A549 (cell line): ENCODE data around the gene MAG. TPM values are rescaled to one million over a fixed set of nuclear protein-coding genes. Genes with fewer than 3 reads are reported as not detected.

Experiments
- ATAC-seq, 2 experiments: fragments of 200-7000 bp in 1 of 2; fragments of >200 bp in 1 of 2; cut with Nextera tagmentation in 1 of 2; cut with Tn5 transposase in 1 of 2; 3 replicates each; pipeline versions ENCODE4 v1.8.0 to v1.9.1; 2018 to 2020; ENCODE audit warnings: mild to moderate bottlenecking in 1 of 2, moderate library complexity in 1 of 2
- CTCF ChIA-PET: fragments of 300-600 bp; sonication (Branson Sonifier 250); formaldehyde crosslinking; extraction: SDS; loops from one replicate; lab custom pipeline; 2021; ENCODE audit warnings: antibody characterized with exemption, inconsistent platforms; lab: Yijun Ruan, JAX
- POLR2A ChIA-PET: fragments of 350-600 bp; formaldehyde crosslinking; extraction: SDS; loops from one replicate; lab custom pipeline; 2021; ENCODE audit warnings: antibody characterized with exemption, inconsistent platforms; lab: Yijun Ruan, JAX
- DNase-seq, 2 experiments: peaks; one replicate each; pipeline versions ENCODE4 v3.0.0 to v3.0.0-alpha.2; 2011 to 2016; ENCODE audit warnings: low read depth in 1 of 2, low spot score in 1 of 2
- FAIRE-seq: peaks from 2 replicates; lab custom pipeline; 2011; peaks lifted over from hg19 to GRCh38; lab: Jason Lieb, UNC
- H3K27ac ChIP-seq, 2 experiments: fragments of >200 bp; sonication (Bioruptor Twin); formaldehyde crosslinking; 3 replicates each; pipeline ENCODE4 v1.5.1; 2016 to 2017
- H3K4me1 ChIP-seq: fragments of >200 bp; sonication (Bioruptor Twin); formaldehyde crosslinking; 3 replicates; pipeline ENCODE4 v1.6.1; 2016
- H3K4me2 ChIP-seq: fragments of >200 bp; sonication (Bioruptor Twin); formaldehyde crosslinking; 3 replicates; pipeline ENCODE4 v1.6.1; 2016
- H3K4me3 ChIP-seq: fragments of >200 bp; sonication (Bioruptor Twin); formaldehyde crosslinking; 3 replicates; pipeline ENCODE4 v1.5.1; 2016
- H3K9me3 ChIP-seq: fragments of >200 bp; sonication (Bioruptor Twin); formaldehyde crosslinking; 3 replicates; pipeline ENCODE4 v1.6.1; 2016
- BCL3 ChIP-seq: fragments of >200 bp; sonication (Bioruptor Twin); formaldehyde crosslinking; IDR thresholded peaks from 3 replicates; pipeline ENCODE4 v1.6.1; 2016
- CTCF ChIP-seq: fragments of >200 bp; sonication (Bioruptor Twin); formaldehyde crosslinking; IDR thresholded peaks from 3 replicates; pipeline ENCODE4 v1.5.1; 2016
- ELK1 ChIP-seq: fragments of 150-350 bp; IDR thresholded peaks from 2 replicates; pipeline ENCODE4 v1.6.1; 2014; ENCODE audit warnings: low read depth, mild to moderate bottlenecking, low read length
- EP300 ChIP-seq, 2 experiments: fragments of >200 bp; sonication (Bioruptor Twin); formaldehyde crosslinking; IDR thresholded peaks; 2 replicates in 1 of 2; 3 replicates in 1 of 2; pipeline ENCODE4 v1.6.1; 2016 to 2017
- FOSL2 ChIP-seq, 2 experiments: fragments of 450-650 bp in 1 of 2; fragments of >200 bp in 1 of 2; sonication (Bioruptor Twin) in 1 of 2; formaldehyde crosslinking; IDR thresholded peaks; 2 replicates each; pipeline versions ENCODE4 v1.5.0 to v1.6.1; 2016 to 2020; ENCODE audit warnings: mild to moderate bottlenecking in 1 of 2, moderate library complexity in 1 of 2
- HES2 ChIP-seq: fragments of >200 bp; sonication (Bioruptor Twin); formaldehyde crosslinking; IDR thresholded peaks from 2 replicates; pipeline ENCODE4 v1.6.1; 2016
- HMGXB4 ChIP-seq: fragments of 250-450 bp; sonication (Bioruptor Pico); IDR thresholded peaks from 2 replicates; pipeline ENCODE4 v1.5.0; 2021; ENCODE audit warnings: mild to moderate bottlenecking, moderate library complexity, borderline replicate concordance
- HOXB13 ChIP-seq: fragments of 250-450 bp; sonication (Bioruptor Pico); IDR thresholded peaks from 2 replicates; pipeline ENCODE4 v1.5.0; 2020; ENCODE audit warnings: low read depth, mild to moderate bottlenecking, moderate library complexity
- HOXB5 ChIP-seq: fragments of 250-450 bp; sonication (Bioruptor Pico); IDR thresholded peaks from 2 replicates; pipeline ENCODE4 v1.5.0; 2020; ENCODE audit warnings: mild to moderate bottlenecking, moderate library complexity
- KDM1A ChIP-seq: fragments of 200-600 bp; sonication (generic); IDR thresholded peaks from 2 replicates; pipeline ENCODE4 v1.6.1; 2016; ENCODE audit warnings: low read depth, mild to moderate bottlenecking
- MAFK ChIP-seq: fragments of 450-650 bp; IDR thresholded peaks from 2 replicates; pipeline ENCODE4 v1.6.1; 2014; ENCODE audit not compliant: partially characterized antibody
- MYC ChIP-seq: IDR thresholded peaks from 2 replicates; pipeline ENCODE4 v1.6.1; 2012; ENCODE audit warnings: mild to moderate bottlenecking, inconsistent platforms, low read length, improper control_type of control experiment, borderline replicate concordance
- NFE2L2 ChIP-seq: fragments of 150-350 bp; conservative IDR thresholded peaks from 2 replicates; pipeline ENCODE4 v1.6.1; 2014; ENCODE audit warnings: low read length
- SMC3 ChIP-seq: fragments of >200 bp; sonication (Bioruptor Twin); formaldehyde crosslinking; IDR thresholded peaks from 3 replicates; pipeline ENCODE4 v1.6.1; 2018; ENCODE audit warnings: inconsistent platforms
- TFCP2L1 ChIP-seq: fragments of 250-450 bp; sonication (Bioruptor Pico); IDR thresholded peaks from 2 replicates; pipeline ENCODE4 v1.5.0; 2021; ENCODE audit warnings: mild to moderate bottlenecking
- TP53 ChIP-seq: fragments of 250-450 bp; sonication (Bioruptor Pico); IDR thresholded peaks from 2 replicates; pipeline ENCODE4 v1.5.0; 2021; ENCODE audit warnings: mild to moderate bottlenecking, moderate library complexity
- ZC3H11A ChIP-seq: fragments of 450-650 bp; IDR thresholded peaks from 2 replicates; pipeline ENCODE4 v1.6.1; 2014; ENCODE audit warnings: antibody characterized with exemption, mild to moderate bottlenecking
- ZFP36 ChIP-seq: fragments of 450-650 bp; IDR thresholded peaks from 2 replicates; pipeline ENCODE4 v1.6.1; 2014; ENCODE audit warnings: borderline replicate concordance; ENCODE audit not compliant: partially characterized antibody
- ZSCAN20 ChIP-seq: fragments of 250-450 bp; sonication (Bioruptor Pico); IDR thresholded peaks from 2 replicates; pipeline ENCODE4 v1.8.0; 2022; ENCODE audit warnings: mild to moderate bottlenecking, moderate library complexity
- WGBS: methylation state at CpG from one replicate; pipeline ENCODE4 v1.1.6; 2017; ENCODE audit errors: missing lambda C conversion rate; 5-methylcytosine and 5-hydroxymethylcytosine counted together
- polyA plus RNA-seq, 4 experiments: library from polyadenylated mRNA; depleted of rRNA in 3 of 4; stranded (reverse); fragments of >200 nt; fragmentation: RNase III in 1 of 4; extraction: RNeasy Plus Mini Kit Qiagen cat#74134 plus additional on column Dnase treatment in 1 of 4; gene quantifications; 2 replicates in 3 of 4; 3 replicates in 1 of 4; pipeline ENCODE4 v1.2.3, GENCODE V29; 2011 to 2017

MAG gene
- polyA plus RNA-seq, 2 of the 4 experiments (the other 2 are of a cell fraction), result not detected

- Histone ChIP-seq H3K4me2 (no peak overlapping the region), H3K9me3 (no peaks in the 10 kb centered on the region), H3K4me3 (no peak overlapping the region), H3K4me1 (no peaks in the 10 kb centered on the region), H3K27ac (no peak overlapping the region)
- FAIRE-seq, result no peak
- no peak for DNase-seq
- TF ChIP-seq BCL3 (no peak), TFCP2L1 (CRISPR knock-in tag) (no peak), CTCF (no peak), SMC3 (no peak), NFE2L2 (no peak), HMGXB4 (CRISPR knock-in tag) (no peak), ELK1 (no peak), EP300 (IDR thresholded peaks at IDR 0.05) (no peak), MAFK (no peak), ZSCAN20 (CRISPR knock-in tag) (no peak), ZC3H11A (no peak), HES2 (no peak), MYC (no peak), KDM1A (no peak), FOSL2 (IDR thresholded peaks at IDR 0.05) (no peak), FOSL2 (CRISPR knock-in tag; IDR thresholded peaks at IDR 0.05) (no peak), HOXB5 (CRISPR knock-in tag) (no peak), HOXB13 (CRISPR knock-in tag) (no peak), ZFP36 (no peak), TP53 (no peak)
- ChIA-PET POLR2A (no interaction called here), CTCF (interaction anchor here (0.6 to 15.0 kb wide), 12 partner anchors 9 to 337 kb away, joined by 3 to 368 read pairs (median 4); partner anchors contain the start of gene KRTDAP)
- ATAC-seq, result no peak
- 30% methylated on average over 6 of the region's 6 CpGs for WGBS
Observed at GRCh38 chr19:35355791-35356460, 64.0 kb downstream of the MAG start.
